Measurements from ENCODE around the gene AKAP11. TPM values are rescaled to one million over a fixed set of nuclear protein-coding genes. Genes with fewer than 3 reads are reported as not detected.

The AKAP11 gene, protein sequence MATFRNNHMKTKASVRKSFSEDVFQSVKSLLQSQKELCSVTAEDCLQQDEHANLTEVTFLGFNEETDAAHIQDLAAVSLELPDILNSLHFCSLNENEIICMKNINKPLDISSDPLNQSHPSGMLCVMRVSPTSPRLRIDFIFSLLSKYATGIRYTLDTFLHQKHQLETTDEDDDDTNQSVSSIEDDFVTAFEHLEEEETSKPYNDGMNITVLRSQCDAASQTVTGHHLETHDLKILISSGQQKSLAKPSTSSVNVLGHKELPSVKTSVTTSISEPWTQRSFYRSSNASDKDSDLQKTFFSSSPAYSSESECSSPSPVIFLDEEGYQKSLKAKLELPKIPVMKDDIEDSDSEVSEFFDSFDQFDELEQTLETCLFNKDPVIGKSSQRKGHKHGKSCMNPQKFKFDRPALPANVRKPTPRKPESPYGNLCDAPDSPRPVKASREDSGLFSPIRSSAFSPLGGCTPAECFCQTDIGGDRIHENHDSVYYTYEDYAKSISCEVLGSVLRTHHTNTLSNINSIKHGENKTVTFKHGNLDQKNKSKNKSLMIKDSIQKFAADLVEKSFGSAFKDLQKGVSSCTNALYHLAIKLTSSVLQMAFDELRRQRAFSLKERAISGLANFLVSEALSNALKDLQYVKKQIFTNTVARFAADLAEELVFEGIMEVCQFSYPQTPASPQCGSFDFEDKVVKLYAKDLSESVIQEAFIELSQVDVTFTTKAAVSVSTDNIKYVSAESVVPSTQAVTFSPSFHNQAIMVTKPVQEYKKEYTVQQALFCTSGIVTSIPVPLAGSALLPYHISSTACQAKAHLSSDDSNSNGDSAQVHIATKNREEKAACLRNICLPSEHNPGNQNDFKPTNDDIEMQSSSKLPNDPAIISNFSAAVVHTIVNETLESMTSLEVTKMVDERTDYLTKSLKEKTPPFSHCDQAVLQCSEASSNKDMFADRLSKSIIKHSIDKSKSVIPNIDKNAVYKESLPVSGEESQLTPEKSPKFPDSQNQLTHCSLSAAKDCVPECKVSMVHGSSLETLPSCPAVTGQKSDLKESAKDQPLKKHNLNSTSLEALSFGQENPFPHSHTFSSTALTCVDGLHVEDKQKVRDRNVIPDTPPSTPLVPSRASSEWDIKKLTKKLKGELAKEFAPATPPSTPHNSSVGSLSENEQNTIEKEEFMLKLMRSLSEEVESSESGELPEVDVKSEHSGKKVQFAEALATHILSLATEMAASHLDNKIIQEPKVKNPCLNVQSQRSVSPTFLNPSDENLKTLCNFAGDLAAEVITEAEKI (N-terminal part only)
- total RNA-seq (2014; rRNA removed) (5.2 and 7.2 TPM in 2 replicates), Bru-seq, nascent RNA (percentile 68 among the genes with signal in this experiment), BruChase-seq, experiment 1, labeled RNA remaining after a 6-hour chase (percentile 77 among the genes with signal in this experiment), BruChase-seq, experiment 2, labeled RNA remaining after a 2-hour chase (percentile 79 among the genes with signal in this experiment)
- long read RNA-seq, partial matches to known transcripts: 1 of 4 reads
- long read RNA-seq, other reads (novel, unspliced or antisense): 3 of 4 reads

DNA sequence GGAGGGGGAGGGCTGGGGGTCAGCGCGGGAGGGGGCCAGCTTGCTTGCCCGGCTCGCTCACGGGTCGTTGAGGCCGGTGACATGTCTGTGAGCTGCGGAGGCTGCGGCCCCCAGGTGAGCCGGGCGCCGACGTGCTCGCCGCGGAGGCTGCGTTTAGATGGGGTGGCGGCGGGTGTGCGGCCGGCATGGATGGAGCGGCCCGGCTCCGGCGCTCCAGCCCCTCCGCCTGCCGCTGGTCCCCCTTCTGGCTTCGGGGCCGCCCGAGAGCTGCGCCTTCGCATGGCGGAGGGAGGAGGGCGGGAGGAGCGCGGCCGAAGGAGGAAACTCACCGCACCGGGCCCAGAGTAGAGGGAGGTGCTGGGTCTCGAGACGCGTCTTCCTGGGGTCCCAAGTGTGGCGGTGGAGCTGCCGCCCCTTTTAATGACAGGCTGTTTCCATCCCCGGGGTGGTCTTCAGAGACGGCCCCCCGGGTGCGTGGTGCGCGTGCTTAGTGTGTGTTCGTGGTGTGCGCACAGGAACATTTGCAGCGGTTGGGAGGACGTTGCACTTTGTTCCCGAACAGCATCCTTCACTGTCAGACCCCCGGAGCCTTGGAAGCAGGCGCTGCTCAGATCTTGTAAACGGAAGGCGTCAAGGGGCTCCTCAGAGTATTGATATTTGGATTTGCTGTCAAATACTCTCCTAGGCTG lies at the start of gene AKAP11:
Gene AKAP11 (plus strand): TSS at position 38 of the 689 bp plus-strand sequence. CDS start 14,197 bp downstream, outside the sequence.
- Histone ChIP-seq H3K4me3 (ENCODE audit: low read length) (peak within 1 kb of the TSS; percentile 95), H3K9me3 (ENCODE audit: low read length) (no peaks in the 10 kb centered on the region), H3K27me3 (ENCODE audit: low read length) (no peaks in the 10 kb centered on the region), H4K20me1 (ENCODE audit: low read length) (no peaks in the 10 kb centered on the region), H3K9me2 (replicated peaks; ENCODE audit: low read length) (no peaks in the 10 kb centered on the region), H3F3A (ENCODE audit: low read length, unreplicated experiment) (no peaks in the 10 kb centered on the region), H3K4me1 (ENCODE audit: insufficient read depth, low read length) (peaks cover 12% of the 10 kb centered on the region; the same call in 1 of the 2 replicates), H3K27ac (ENCODE audit: low read length) (peak within 1 kb of the TSS; percentile 9; the same call in 1 of the 2 replicates), H3K79me2 (ENCODE audit: low read length) (peaks cover 32% of the 10 kb centered on the region), H3K4me2 (ENCODE audit: low read length) (peak within 1 kb of the TSS; percentile 77), H3K36me3 (ENCODE audit: low read depth, low read length) (no peaks in the 10 kb centered on the region), H3K9ac (ENCODE audit: low read length) (peak within 1 kb of the TSS; percentile 93), H2AFZ (ENCODE audit: low read length) (peak within 1 kb of the TSS; percentile 99)
- TF ChIP-seq, protein P1, sequence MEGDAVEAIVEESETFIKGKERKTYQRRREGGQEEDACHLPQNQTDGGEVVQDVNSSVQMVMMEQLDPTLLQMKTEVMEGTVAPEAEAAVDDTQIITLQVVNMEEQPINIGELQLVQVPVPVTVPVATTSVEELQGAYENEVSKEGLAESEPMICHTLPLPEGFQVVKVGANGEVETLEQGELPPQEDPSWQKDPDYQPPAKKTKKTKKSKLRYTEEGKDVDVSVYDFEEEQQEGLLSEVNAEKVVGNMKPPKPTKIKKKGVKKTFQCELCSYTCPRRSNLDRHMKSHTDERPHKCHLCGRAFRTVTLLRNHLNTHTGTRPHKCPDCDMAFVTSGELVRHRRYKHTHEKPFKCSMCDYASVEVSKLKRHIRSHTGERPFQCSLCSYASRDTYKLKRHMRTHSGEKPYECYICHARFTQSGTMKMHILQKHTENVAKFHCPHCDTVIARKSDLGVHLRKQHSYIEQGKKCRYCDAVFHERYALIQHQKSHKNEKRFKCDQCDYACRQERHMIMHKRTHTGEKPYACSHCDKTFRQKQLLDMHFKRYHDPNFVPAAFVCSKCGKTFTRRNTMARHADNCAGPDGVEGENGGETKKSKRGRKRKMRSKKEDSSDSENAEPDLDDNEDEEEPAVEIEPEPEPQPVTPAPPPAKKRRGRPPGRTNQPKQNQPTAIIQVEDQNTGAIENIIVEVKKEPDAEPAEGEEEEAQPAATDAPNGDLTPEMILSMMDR (conservative IDR thresholded peaks at IDR 0.05; ENCODE audit: low read depth, low read length): no peak
- TF ChIP-seq EZH2 (IDR thresholded peaks at IDR 0.05; ENCODE audit: low read length, unreplicated experiment): no peak
- ATAC-seq: peak; percentile 66
- intact Hi-C loops (cut with micrococcal nuclease): no loop called here
- CTCF ChIA-PET: interaction anchor here (0.6 kb wide), 1 partner anchor 307 kb away, joined by 3 read pairs; no protein-coding TSS in a partner anchor
- POLR2A ChIA-PET (ENCODE audit: unreplicated experiment): no interaction called here
- BruUV-seq (replicated peaks): no TSS peak
- peak; percentile 18 for DNase-seq

DNA sequence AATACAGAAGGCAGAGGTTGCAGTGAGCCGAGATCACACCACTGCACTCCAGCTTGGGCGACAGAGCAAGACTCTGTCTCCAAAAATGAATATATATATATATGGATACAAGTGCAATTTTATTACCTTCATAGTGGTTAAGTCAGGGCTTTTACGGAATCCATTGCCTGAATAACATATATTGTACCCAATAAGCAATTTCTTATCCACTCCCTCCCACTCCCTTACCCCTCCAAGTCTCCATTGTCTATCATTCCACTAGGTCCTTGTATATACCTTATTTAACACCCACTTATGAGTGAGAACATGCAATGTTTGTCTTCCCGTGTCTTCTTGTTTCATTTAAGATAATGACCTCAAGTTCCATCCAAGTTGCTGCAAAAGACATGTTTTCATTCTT lies 48.3 kb upstream of the AKAP11 start:
- TF ChIP-seq EZH2phosphoT487 (IDR thresholded peaks at IDR 0.05; ENCODE audit: borderline replicate concordance, low read length): no peak
- TF ChIP-seq, protein P1 (conservative IDR thresholded peaks at IDR 0.05; ENCODE audit: low read depth, low read length): no peak
- TF ChIP-seq EZH2 (IDR thresholded peaks at IDR 0.05; ENCODE audit: low read length, unreplicated experiment): no peak
- Histone ChIP-seq H3K9me3 (ENCODE audit: low read length) (no peaks in the 10 kb centered on the region), H3K4me3 (ENCODE audit: low read length) (no peak overlapping the region), H3K9ac (ENCODE audit: low read length) (no peak overlapping the region), H3K79me2 (ENCODE audit: low read length) (no peaks in the 10 kb centered on the region), H2AFZ (ENCODE audit: low read length) (no peak overlapping the region), H3K36me3 (ENCODE audit: low read depth, low read length) (peaks cover 6% of the 10 kb centered on the region; the same call in 1 of the 2 replicates), H3K9me2 (replicated peaks; ENCODE audit: low read length) (no peaks in the 10 kb centered on the region), H3K27ac (ENCODE audit: low read length) (no peak overlapping the region), H4K20me1 (ENCODE audit: low read length) (no peaks in the 10 kb centered on the region), H3K4me2 (ENCODE audit: low read length) (no peak overlapping the region), H3F3A (ENCODE audit: low read length, unreplicated experiment) (no peaks in the 10 kb centered on the region), H3K4me1 (ENCODE audit: insufficient read depth, low read length) (no peaks in the 10 kb centered on the region), H3K27me3 (ENCODE audit: low read length) (no peaks in the 10 kb centered on the region)
- no TSS peak for BruUV-seq (replicated peaks)
- intact Hi-C loops (cut with micrococcal nuclease): no loop called here
- ChIA-PET CTCF (no interaction called here), POLR2A (ENCODE audit: unreplicated experiment) (no interaction called here)
- ATAC-seq: no peak
- no peak for DNase-seq
